ELF-1 (cell line): ENCODE data around the gene A3GALT2.

Experiments used
- DNase-seq: peaks from one replicate; pipeline ENCODE4 v3.0.0-alpha.2; 2016; ENCODE audit warnings: low read depth, low spot score

A3GALT2 gene

DNA sequence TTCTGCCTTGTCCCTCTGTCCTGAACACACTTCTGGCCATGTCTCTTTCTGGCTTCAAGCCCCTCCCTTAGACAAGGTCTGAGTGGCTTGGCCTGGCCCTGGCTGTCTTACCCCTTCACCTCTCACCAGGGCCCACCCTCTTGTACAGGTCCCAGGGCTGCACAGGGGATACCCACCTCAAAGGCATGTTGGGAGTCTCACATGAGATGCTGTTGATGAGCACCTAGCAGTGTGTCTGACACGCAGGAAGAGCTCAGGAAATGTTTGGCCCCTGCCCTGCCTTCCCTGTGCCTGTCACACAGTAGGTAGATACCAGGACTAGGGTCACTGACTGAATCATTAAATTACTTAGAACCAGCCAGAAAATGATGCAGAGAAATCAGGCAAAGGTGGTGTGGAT lies 48.0 kb downstream of the A3GALT2 start:
- DNase-seq, result no peak

DNA sequence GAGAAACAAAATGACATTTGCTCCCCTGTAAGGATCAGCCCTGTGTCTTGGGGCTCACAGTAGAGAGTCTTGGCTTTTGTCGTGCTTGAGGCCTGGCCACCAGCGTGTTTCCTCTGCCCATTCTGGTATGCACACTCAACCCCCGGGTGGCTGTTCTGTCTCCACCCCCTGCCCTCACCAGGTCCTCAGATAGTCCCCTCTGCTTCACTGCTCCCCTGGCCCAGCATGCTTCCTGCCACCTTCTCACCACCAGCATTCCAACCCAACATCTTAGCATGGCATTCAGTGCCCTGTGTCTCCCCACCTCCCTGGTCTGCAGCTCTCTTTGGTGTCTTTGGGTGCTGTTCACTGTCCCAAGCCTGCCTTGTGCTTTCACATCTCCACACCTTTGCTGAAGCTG lies 48.4 kb downstream of the A3GALT2 start:
- DNase-seq, result no peak

DNA sequence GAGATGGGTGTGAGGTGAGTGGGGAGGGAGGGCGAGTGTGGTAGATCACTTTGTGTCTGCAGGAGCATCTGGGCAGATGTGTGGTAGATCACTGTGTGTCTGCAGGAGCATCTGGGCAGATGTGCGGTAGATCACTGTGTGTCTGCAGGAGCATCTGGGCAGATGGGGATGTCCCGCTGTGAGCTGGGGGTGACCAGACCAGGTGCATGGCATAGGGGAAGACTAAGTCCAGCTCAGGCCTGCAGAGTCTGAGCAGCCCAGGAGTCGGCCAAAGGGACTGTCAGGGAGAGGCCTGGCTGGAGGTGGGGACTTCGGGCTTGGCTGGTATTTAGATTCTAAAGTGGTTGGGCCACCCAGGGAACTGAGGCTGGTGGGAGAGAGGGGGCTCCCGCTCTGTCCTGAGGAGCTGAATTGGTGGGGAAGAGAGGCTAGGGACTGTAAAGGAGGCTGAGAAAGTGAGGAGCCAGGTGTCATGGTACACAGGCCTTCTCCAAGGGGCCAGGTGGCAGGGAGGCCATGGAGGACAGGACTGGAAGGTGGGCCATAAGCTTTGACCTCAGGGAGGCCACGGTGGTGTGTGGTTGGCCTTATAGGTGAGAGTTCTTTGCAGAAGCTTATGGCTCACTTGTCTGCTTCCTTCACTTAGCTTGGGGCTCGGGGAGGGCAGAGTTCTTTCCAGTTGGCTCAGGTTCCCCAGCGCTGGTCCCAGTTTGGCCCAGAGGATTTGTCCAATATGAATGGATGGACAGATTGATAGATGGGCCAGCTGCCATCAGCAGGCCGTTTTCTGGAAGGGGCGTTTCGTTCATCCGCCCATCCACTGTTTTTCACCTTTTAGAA lies 49.0 kb downstream of the A3GALT2 start:
- DNase-seq, result no peak

DNA sequence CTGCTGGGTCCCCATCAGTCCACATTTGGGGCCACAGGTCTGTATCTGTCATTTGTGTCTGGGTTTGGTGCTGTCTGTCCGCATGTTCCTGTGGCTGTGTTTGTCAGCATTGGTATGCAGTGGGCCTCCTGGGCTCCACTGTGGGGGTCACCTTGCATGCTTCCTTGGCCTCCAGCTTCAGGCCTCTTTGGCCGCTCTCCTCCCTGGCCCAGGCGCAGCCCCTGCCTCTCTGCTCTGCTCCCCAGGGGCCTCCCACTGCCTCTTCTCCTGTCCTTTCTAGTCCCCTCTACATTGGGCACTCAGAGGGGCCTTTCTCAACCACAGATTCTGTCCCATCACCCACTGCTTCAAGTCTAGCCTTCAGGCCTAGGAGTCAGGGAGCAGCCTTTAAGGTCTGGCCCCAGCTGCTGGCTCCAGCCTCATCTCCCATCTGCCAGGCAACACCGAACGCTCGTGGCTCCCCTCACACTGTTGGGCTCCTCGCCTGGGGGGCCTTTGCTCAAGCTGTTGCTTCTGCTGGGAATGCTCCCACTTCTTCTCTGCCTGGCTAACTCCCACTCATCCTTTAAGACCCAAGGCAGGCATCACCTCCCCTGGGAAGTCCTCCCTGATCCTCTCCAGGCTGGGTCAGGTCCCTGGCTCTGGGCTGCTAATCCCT lies 50.0 kb downstream of the A3GALT2 start:
- no peak for DNase-seq

DNA sequence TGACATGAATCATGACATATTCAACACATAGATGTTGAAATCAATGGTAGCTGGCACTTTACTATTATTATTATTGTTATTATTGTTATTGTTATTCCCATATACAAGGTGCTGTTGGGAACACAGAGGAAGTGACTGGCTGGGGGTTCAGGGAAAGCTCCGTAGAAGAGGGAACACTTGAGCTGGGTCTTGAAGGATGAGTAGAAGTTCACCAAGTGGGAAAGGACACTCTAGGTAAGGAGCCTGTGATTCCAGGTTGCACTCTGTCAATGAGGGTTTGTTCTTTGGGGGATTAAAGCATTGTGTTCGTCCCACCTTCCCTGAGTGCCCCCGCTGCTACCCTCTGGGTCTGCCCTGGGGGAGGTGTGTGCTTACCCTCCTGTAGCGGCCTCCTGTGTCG lies 50.5 kb downstream of the A3GALT2 start:
- DNase-seq, result no peak

DNA sequence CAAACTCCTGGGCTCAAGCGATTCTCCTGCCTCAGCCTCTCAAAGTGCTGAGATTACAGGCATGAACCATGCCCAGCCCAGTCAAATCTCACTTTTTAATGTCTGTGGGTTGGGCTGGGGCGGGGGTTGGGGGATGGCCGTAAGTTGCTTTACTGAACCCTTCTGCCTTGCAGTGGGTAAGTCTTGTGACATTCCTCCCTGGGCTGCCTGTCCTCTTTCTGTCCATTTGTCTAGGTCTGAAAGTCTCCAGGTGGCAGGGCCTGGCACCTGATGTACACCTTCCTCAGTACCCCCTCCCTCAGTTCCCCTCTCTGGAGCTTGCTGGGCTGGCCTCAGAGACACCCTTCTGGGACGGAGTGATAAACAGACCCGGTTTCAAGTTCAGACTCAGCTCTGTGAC lies 51.3 kb downstream of the A3GALT2 start:
- DNase-seq, result no peak

DNA sequence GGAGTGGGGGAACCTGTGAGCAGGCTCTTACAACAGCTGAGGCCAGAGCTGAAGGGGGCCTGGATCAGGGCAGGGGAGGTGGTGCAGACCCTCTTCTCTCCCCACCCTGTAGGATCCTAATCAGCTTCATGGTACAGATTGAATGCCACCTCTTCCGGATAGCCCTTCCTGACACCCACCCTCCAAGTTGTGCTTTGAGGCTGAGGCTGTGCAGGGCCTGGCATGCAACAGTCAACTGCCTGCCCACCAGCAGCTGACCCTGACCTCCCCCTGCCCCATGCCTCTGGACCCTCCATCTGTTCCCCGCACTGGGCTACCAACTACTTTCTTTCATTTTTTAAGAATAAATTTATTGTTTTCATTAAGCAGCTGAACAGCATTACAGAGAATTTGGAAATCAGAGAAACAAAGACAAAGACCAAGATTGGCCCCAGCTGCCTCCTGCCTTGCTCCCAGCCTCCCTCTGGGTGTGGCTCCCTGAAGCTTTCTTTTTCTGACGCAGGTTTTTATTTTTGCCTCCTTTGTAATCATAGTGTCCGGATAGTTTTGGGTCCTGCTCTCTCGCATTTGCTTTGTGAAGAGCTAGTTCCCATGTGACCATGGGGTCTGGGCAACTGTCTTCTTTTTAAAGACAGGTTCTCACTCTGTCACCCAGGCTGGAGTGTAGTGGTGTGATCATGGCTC lies 51.8 kb downstream of the A3GALT2 start:
- DNase-seq, result no peak

DNA sequence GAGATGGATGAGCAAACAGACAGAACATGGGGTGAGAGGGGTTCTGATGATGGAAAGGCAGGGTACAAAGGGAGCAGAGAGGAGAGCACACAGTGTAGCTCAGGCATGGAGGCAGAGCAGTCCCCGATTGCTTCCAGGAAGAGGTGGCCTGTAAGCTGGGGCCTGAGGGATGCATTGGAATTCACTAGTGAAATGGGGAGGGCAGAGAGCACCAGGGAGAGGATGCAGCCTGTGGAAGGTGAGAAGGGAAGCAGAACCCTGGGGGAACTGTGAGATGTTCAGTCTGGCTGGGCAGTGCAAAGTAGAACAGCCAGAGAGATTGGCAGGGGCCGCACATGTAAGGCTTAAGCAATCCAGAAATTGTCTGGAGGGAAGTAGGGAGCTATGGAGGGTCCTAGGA lies 52.4 kb downstream of the A3GALT2 start:
- no peak for DNase-seq

DNA sequence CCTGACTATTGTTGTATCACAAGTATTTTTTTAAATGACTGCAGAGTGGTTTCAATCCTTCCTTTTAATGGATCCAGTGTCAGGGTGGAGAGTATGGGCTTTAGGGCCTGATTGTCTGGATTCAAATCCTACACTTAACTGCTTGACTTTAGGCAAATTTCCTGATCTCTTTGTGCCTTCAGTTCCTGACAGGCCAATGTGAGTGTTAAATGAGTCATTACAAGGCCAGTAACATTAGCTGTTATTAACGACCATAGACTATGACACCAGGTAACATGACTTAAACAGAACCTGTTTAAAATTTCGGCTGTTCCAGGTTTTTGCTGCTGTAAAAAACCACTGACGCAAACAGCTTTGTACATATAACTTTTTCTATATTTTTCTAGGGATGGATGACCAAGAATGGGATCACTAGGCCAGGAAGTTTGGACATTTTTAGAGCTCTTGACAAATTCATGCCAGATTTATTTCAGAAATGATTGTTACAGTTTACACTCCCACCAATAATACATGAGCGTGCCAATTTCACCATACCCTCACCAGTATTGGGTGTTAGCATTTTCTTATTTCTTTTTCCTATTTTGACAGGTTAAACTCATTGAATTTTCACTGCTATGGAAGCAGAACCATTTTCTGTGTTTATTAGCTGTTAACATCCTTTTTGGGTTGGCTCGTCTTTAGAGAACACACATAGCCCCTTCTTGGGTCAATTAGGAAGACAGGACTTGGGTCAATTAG lies 53.3 kb downstream of the A3GALT2 start:
- DNase-seq, result no peak

DNA sequence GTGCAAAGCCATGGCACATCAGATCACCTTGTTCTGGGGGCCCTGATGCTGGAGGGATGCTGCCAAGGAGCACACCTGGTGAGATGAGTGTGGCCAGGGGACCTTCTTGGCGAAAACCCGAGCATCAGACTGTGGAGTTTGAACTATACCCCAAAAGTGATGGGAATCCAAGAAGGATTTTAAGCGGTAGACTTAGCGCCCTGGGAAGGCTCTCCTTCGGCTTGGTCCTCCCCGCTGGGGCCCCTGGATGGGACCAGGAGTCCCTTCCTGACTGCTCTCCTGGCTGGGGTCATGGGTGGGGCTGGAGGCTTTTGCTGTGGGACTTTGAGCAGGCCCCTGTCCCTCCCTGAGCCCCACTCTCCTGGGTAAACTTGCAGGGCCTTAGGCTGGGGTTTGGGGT lies 54.1 kb downstream of the A3GALT2 start:
- DNase-seq, result no peak

DNA sequence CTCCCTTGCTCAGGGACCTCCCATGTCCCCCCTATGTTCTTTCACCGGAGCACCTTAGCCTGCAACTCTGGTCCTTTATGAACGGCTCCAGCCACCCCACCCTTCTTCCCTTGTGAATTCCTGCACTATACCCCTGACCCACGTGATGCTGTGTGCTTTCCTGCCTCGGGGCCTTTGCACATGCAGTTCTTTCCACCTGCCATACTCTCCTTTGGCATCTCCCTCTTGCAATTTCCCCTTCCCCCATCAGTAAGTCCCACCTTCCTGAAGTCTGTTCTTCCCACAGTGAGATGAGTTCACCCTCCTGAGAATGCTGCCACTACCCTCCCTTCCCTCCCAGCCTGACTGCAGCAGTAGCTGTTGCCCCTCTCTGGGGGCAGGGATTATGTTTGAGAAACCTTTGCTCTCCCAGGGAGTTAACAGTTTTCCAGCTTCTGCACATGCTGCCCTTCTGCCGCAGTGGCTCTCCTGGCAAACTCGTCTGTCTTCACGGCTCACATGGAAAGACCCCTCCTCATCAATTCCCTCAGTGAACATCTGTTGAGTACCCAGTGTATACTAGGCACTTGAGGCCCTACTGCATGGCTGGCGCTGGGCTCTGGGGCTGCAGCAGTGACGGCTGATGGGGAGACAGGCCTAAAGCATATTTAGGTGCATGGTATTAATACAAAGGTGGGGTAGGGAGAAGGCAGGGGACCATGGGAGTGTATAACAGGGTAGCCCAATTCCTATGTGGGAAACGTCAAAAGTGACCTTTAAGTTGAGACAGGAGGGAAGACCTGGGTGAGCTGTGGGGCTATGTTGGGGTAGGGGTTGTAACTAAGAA lies 54.9 kb downstream of the A3GALT2 start:
- no peak for DNase-seq

DNA sequence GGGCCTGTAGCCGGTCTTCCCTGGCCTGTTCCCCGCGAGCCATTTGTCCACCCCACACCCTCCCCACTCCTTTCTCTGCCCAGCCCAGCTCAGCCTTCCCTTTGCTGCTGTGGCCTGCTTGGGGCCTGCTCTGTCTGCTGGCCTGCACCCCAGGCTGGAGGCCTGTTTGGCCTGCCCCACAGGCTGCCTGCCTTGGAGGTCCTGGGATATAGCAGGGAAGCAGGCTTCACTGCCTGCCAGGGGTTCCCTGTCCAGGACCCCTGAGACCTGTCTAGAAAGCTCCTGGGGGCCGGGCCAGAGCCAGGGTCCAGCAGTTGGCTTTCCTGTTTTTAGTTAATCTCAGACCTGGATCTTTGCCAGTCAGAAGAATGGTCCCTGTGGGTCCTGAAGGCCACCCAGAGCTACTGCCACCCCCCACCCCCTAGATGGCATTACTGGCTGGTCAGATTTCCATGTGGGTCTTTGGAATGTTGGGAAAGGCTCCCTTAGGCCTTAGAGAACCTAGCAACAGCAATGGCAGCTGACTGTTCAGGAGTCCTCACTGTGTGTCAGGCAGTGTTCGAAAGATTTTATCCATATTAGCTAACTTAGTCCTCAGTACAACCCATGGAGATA lies 56.9 kb downstream of the A3GALT2 start:
- DNase-seq, result no peak

DNA sequence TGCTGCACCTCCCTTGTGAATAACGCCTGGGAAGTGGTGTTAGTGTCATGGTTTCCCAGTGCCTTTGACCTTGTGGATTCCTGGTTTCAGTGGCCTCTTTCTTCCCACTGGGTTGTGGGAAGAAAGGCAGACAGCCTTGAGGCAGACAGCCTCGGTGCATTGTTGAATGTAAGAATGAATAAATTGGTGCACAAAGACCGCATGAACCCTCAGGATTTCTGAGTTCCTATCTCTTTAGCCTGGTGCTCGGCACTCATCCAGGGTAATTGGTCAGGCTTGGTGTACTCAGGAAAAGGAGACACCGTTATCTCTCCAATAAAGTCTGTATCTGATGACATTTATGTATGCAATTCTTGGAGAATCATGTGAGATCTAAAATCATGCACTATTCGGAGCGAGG lies 59.6 kb downstream of the A3GALT2 start:
- no peak for DNase-seq

DNA sequence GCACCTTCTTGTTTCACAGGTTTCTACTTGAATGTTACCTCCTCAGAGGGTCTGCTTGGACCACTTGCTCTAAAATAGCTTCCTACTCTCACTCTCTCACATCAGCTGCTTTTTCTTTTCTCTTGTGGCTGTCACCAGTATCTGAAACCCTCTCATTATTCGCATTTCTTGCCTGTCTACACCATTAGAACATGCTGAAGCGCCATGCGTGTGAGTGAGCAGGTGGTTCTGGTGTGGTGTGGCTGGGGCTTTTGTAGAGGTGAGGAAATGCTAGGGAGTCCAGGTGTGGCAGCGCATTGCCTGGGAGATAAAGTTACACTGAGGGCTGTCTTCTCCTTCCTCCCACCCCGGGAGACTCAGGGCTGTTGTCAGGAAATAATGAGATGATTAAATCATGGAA lies 60.5 kb downstream of the A3GALT2 start:
- no peak for DNase-seq

DNA sequence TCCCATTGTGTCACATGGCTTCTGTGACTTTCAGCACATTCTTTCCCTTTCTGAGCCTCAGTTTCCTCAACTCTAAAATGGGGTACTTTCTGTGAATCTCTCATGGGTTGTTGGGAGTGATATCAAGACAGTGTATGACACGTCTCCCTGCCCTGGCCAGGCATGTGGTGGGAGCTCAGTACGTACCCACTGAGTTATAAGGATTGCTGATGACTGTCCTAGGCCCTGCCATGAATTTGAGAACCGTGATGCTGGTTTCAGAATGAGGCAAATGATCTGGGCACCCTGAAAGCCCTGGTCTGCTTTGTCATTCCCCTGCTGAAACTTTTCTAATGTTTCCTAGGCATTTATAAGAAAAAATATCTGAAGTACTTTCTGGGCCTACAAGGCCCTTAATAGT lies 61.0 kb downstream of the A3GALT2 start:
- no peak for DNase-seq

DNA sequence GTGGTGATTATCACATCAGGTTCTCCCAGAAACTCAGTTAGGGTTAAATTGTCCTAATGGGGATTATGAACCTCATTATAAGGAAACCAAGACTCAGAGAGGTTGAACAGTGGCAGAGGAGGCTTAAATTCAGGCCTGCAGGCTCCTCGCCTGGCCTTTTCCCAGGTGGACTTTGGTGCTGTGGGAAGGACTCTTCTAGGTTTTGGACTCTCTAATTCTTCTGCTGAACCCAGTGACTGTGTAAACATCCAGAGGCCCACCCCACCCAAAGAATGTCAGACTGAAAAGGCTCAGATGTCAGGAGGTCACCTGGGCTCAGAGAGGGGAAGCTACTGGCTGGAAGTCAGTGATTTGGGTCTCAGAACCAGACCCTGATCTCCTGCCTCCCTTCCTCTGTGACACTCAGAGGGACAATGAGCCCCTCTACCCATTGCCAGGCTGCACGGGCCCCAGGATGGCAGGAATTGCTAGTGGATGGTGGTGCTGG lies 62.1 kb downstream of the A3GALT2 start:
- DNase-seq, result no peak

DNA sequence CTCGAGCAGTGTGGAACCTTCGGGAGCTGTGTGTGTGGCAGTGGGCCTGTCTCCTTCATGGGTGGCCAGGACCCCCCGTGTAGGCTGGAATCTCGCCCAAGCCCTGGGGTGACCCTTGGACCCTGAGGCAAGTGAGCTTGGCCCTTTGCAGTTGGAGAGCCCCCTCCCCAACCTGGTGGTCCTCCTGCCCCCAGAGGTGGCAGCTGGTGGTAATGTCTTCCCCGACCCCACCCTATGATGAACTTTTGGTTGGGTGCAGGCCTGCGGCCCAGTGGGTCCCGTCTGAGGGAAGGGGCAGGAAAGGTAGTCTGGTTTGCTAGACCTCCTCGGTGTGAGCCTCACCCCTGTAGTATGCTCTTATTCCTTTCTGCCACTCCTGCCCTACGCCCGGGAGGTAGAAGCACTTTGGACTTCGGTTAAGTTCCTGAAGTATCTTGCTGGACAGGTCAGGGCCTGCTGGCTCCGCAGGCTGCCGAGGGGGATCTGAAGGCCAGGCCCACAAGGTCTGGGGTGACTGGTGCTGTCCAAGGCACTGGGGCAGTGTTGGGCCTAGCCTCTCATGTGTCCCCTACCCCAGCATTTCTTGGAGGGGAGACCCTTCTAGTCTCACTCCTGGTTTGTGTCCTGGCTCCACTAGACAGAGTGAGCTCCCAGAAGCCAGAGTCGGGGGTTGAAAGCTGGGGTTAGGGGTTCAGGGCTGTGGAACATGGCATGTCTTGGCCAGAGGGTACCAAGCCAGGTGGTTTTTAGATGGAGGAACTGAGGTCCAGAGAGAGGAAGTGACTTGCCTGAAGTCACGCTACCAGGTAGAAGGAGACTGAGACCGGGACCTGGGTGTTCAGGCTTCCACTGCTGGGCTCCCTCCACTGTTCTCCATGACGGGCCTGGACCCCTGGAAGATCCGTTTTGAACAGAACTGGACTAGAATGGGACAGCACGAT lies 62.9 kb downstream of the A3GALT2 start:
- peak; percentile 37 for DNase-seq

DNA sequence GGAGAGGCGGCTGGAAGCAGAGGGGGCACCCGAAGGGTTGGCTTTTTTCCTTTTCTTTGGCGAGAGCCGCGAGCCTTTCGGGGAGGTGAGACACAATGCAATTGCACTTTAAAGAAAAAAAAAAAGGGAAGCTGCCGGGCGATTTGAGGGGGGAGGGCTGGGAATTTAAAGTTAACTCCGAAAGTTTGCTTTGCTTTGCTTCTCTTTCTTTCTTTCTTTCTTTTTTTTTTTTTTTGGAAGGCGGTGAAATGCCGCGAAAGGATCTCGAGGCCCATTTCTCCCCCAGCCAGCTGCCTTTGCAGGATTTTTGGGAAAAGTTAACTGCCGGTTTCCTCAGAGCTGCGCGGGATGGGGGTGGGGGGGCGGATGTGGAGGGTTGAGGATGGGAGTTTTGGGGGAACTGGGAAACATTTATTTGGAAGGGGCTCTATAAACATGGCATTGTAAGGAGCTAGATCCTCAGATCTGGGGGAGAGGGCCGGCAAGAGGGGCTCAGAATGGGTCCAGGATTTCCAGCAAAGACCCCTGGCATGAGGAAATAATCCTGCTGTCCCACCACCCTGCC lies 63.6 kb downstream of the A3GALT2 start:
- no peak for DNase-seq
